ENCODE data around the gene SLC17A1.

Gene SLC17A1

DNA sequence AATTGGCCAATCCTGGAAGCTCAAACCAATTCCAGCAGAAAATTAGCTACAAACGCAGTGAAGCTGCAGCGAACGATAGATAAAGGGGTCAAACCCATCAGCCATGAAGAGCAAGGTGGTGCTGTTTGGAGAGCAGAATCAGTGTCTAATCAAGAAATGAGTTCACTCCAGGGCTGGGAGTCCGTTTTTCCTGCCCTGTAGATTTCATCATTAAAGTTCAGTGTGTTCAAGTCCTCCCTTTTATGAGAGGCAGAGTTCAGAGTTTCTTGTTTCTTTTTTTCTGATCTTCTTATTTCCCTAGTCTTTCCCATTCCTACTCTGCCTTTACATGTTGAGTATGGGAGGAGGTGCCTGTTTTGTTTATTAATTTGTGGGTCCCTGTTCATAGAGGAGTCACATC is 30.4 kb downstream of the SLC17A1 start:
- TF ChIP-seq TAF1 (IDR thresholded peaks at IDR 0.05; ENCODE audit: borderline replicate concordance, insufficient read depth, low read length) (no peak), SIN3A (IDR thresholded peaks at IDR 0.05; ENCODE audit: borderline replicate concordance, insufficient read depth, low read length) (no peak), FOXP2 (optimal IDR thresholded peaks at IDR 0.05; ENCODE audit: borderline replicate concordance, extremely low read depth, extremely low read length, insufficient read depth) (no peak), POLR2AphosphoS5 (IDR thresholded peaks at IDR 0.05; ENCODE audit: low read depth, low read length) (no peak), REST (IDR thresholded peaks at IDR 0.05; ENCODE audit: insufficient read depth in 1 of 2, low read depth in 2 of 2, low read length in 2 of 2) (no peak)

DNA sequence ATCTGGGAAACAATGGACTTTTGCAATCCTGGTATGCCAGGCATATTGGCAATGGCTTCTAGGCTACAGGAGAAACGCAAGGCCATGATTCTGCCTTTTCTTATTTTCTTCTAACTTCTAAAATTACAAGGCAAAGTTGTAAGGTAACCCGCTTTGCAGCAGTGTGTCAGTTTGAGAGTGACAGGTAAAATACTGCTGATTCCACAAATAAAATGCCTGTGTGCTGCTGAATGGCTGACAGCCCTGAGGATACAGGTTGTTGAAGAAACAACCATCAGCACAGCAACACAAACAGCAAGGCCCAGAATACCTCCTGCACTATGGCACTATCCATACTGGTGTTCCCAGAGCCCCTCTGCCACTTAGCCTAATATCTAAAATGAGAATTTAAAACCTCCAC is 37.1 kb downstream of the SLC17A1 start:
- TF ChIP-seq SIN3A (IDR thresholded peaks at IDR 0.05; ENCODE audit: borderline replicate concordance, insufficient read depth, low read length) (no peak), TAF1 (IDR thresholded peaks at IDR 0.05; ENCODE audit: borderline replicate concordance, insufficient read depth, low read length) (no peak), POLR2AphosphoS5 (IDR thresholded peaks at IDR 0.05; ENCODE audit: low read depth, low read length) (no peak), FOXP2 (optimal IDR thresholded peaks at IDR 0.05; ENCODE audit: borderline replicate concordance, extremely low read depth, extremely low read length, insufficient read depth) (no peak), REST (IDR thresholded peaks at IDR 0.05; ENCODE audit: insufficient read depth in 1 of 2, low read depth in 2 of 2, low read length in 2 of 2) (no peak)

DNA sequence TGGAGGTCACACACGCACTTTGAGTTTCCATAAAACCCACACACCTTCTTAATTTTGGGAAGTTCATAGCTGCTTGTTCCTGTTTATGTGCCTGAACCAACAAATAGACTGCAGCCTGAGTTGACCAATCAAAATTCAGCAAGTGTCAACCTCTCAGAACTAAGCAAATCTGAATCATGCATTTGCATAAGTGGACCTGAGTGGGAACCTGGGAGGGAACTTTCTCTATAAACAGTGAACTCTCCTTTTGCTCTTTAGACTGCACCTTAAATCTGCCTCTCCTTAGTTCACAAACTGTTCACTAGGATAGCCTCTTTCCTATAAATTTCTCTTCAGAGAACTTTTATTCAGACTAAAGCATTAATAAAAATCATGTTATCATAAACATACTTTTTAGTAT is 37.9 kb downstream of the SLC17A1 start:
- TF ChIP-seq REST (IDR thresholded peaks at IDR 0.05; ENCODE audit: insufficient read depth in 1 of 2, low read depth in 2 of 2, low read length in 2 of 2) (no peak), POLR2AphosphoS5 (IDR thresholded peaks at IDR 0.05; ENCODE audit: low read depth, low read length) (no peak), FOXP2 (optimal IDR thresholded peaks at IDR 0.05; ENCODE audit: borderline replicate concordance, extremely low read depth, extremely low read length, insufficient read depth) (no peak), SIN3A (IDR thresholded peaks at IDR 0.05; ENCODE audit: borderline replicate concordance, insufficient read depth, low read length) (no peak), TAF1 (IDR thresholded peaks at IDR 0.05; ENCODE audit: borderline replicate concordance, insufficient read depth, low read length) (no peak)

DNA sequence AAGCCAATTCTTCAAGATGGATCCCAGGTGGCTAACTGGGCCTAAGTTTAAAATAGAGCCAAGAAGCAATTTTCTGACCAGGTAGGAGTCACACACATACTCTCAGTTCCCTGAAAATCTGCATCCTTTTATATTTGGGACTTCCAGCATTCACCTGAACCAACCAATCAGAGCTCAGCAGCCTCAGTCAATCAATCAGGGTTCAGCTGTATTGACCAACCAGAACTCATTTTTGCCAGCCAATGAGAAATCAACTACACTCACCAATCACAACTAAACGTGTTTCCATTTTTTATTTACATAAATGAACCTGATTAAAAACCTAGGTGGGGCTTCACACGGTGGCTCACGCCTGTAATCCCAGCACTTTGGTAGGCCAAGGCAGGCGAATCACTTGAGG is 39.8 kb downstream of the SLC17A1 start:
- TF ChIP-seq TAF1 (IDR thresholded peaks at IDR 0.05; ENCODE audit: borderline replicate concordance, insufficient read depth, low read length) = no peak
- TF ChIP-seq REST (IDR thresholded peaks at IDR 0.05; ENCODE audit: insufficient read depth in 1 of 2, low read depth in 2 of 2, low read length in 2 of 2) = no peak
- no peak for TF ChIP-seq POLR2AphosphoS5 (IDR thresholded peaks at IDR 0.05; ENCODE audit: low read depth, low read length)
- TF ChIP-seq SIN3A (IDR thresholded peaks at IDR 0.05; ENCODE audit: borderline replicate concordance, insufficient read depth, low read length) = no peak
- no peak for TF ChIP-seq FOXP2 (optimal IDR thresholded peaks at IDR 0.05; ENCODE audit: borderline replicate concordance, extremely low read depth, extremely low read length, insufficient read depth)

- TF ChIP-seq FOXP2 (optimal IDR thresholded peaks at IDR 0.05; ENCODE audit: borderline replicate concordance, extremely low read depth, extremely low read length, insufficient read depth) (no peak), REST (IDR thresholded peaks at IDR 0.05; ENCODE audit: insufficient read depth in 1 of 2, low read depth in 2 of 2, low read length in 2 of 2) (no peak), TAF1 (IDR thresholded peaks at IDR 0.05; ENCODE audit: borderline replicate concordance, insufficient read depth, low read length) (no peak), SIN3A (IDR thresholded peaks at IDR 0.05; ENCODE audit: borderline replicate concordance, insufficient read depth, low read length) (no peak), POLR2AphosphoS5 (IDR thresholded peaks at IDR 0.05; ENCODE audit: low read depth, low read length) (no peak)
Measured at GRCh38 chr6:25789475-25789874, 42.4 kb downstream of the SLC17A1 start.

All from PFSK-1 (cell line).